Activated T-cell treated with anti-CD3 and anti-CD28 coated beads, Interleukin-2, amount 50 U/mL, for 1 hour (primary cell): ENCODE data around the gene PRCD.
"Not testable (repeated sequence)": the region's sequence is repeated elsewhere in the genome, so short reads cannot be mapped to it uniquely, and the experiment has no call there.

Experiments used
- DNase-seq: peaks from one replicate; pipeline ENCODE4 v3.0.0-alpha.2; 2020

The PRCD gene

GRCh38 chr17:76558198-76559095 lies 18.6 kb downstream of the PRCD start:
- no peak for DNase-seq

GRCh38 chr17:76559460-76559859 lies 19.6 kb downstream of the PRCD start:
- DNase-seq, result not testable (repeated sequence)

- no peak for DNase-seq
Measured at GRCh38 chr17:76560036-76560876, 20.4 kb downstream of the PRCD start.

- DNase-seq, result no peak
Measured at GRCh38 chr17:76560877-76561221, 21.0 kb downstream of the PRCD start.

GRCh38 chr17:76561332-76561731 lies 21.5 kb downstream of the PRCD start:
- DNase-seq, result no peak

- DNase-seq, result no peak
Measured at GRCh38 chr17:76561799-76562268, 22.0 kb downstream of the PRCD start.

- DNase-seq, result no peak
Measured at GRCh38 chr17:76562734-76563148, 22.9 kb downstream of the PRCD start.

GRCh38 chr17:76563359-76563758 lies 23.5 kb downstream of the PRCD start:
- DNase-seq, result not testable (repeated sequence)

- DNase-seq, result not testable (repeated sequence)
Measured at GRCh38 chr17:76564991-76565727, 25.3 kb downstream of the PRCD start.

- no peak for DNase-seq
Measured at GRCh38 chr17:76565728-76566612, 26.1 kb downstream of the PRCD start.

- DNase-seq, result no peak
Measured at GRCh38 chr17:76566613-76566943, 26.7 kb downstream of the PRCD start.

- no peak for DNase-seq
Measured at GRCh38 chr17:76566988-76567431, 27.2 kb downstream of the PRCD start.

GRCh38 chr17:76567634-76568432 lies 28.0 kb downstream of the PRCD start:
- no peak for DNase-seq

GRCh38 chr17:76568811-76569221 lies 29.0 kb downstream of the PRCD start:
- no peak for DNase-seq

GRCh38 chr17:76569607-76570279 lies 29.9 kb downstream of the PRCD start:
- no peak for DNase-seq

GRCh38 chr17:76570457-76570856 lies 30.6 kb downstream of the PRCD start:
- no peak for DNase-seq

GRCh38 chr17:76570877-76571471 lies 31.1 kb downstream of the PRCD start:
- DNase-seq, result no peak

GRCh38 chr17:76572201-76572910 lies 32.5 kb downstream of the PRCD start:
- no peak for DNase-seq

- no peak for DNase-seq
Measured at GRCh38 chr17:76573096-76573495, 33.3 kb downstream of the PRCD start.
